Mesenteric fat pad (tissue), 1 donor: Measurements from ENCODE around the gene ERC1. TPM values are rescaled to one million over a fixed set of nuclear protein-coding genes. Genes with fewer than 3 reads are reported as not detected.

ENCODE experiments used
- DNase-seq: peaks from one replicate; pipeline ENCODE4 v3.0.0-alpha.2; 2020; ENCODE audit warnings: low spot score
- total RNA-seq: library from RNA; stranded (reverse); fragmentation: NEBNext Ultra II Directional; extraction: Animal tissue kit (Norgen Biotek cat#: 25700); gene quantifications from one replicate; pipeline ENCODE4 v1.2.1, GENCODE V29; 2021
- donor health status: DM: yes; HTN: yes; CAD: no.

Gene ERC1
- total RNA-seq, 1 donor from 2014 or later: 81.1 TPM

DNA sequence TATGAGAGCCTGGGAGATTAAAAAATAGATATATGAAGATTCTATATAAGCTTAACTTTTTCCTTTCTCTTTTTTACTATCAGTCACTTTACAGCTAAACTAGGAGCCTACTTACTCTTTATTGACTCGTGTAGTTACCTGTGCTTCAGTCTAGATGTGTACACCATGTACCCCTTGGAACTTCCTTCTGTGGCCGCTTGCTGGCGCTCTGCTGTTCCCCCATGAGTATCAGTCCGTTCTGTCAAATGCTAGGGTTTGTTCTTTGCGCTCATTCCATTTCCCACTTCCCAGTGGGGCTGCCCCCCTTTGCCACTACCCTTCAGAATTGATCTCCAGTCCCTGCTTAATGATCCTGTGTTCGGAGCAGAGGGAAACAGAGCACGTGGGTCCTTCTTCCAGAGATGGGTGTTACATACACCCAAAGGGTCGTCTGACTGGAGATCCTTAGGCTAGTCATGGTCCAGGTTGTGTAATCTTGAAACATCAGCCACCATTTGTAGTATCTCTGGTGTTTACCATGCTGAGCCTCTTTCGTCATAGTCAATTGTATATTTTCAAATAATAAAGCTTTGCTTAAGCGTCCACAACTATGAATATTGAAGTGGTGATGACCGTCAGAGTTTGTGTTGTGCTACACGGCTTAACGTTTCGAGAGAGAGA is 443.4 kb downstream of the ERC1 start:
- no peak for DNase-seq

DNA sequence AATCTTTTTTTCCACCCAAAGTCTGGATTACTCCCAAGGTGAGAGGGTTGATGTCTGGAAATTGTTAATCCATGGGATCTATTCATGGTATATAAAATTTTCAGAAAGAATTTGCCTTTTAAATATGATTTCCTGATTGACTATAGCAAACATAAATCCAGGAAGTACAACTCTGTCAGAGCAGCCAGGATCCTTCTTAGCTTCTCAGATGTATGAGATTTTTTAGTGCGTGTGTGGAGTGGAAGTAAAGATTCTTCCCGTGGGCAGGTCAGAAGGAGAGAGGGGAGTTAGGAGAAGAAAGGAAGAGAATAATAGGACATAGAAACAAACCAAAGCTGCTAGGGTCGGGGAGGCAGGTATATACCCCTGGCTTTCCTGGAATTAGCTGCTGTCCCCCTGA is 444.0 kb downstream of the ERC1 start:
- DNase-seq: no peak

DNA sequence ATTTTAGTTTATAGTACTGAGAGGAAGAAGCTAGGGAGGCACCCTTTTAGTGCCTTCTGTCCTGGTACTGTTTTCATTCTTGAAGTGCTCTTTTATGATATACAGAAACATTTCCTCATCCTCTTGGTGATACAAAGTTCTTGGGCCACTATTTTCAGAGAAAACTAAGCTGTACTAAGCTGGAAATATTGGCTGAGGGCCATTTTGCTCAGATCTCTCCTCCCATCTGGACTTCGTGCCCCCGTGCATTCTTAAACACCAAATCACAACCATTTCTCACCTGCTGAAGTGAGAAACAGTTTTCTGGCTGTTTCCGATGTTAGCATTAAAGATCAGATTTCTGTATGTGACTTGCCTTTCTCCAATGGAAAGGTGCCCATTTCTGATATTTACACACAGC is 444.4 kb downstream of the ERC1 start:
- DNase-seq: no peak

DNA sequence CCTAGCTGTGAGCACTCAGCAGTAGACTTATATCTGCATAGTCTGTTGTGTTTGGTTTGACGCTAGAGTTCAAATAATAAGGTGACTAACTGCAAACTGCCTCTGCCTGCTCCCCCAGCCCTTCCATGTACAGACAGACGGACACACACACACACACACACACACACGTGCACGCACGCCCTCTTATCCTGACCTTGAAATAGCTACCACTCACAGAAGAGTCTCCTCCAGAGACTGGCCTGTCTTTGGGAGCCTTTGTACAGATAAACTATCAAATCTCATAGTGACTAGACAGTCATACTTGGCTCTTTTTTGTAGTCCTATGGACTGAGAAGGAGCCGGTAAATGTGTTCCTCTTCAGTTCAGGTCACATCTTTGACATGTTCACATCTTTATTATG is 445.0 kb downstream of the ERC1 start:
- DNase-seq: no peak

- DNase-seq: no peak
Observed at GRCh38 chr12:1436981-1437380, 446.0 kb downstream of the ERC1 start.

GRCh38 chr12:1439201-1439600 is 448.2 kb downstream of the ERC1 start:
- DNase-seq: no peak

- DNase-seq: no peak
Observed at GRCh38 chr12:1439687-1440086, 448.7 kb downstream of the ERC1 start.

GRCh38 chr12:1443421-1444141 is 452.6 kb downstream of the ERC1 start:
- no peak for DNase-seq

DNA sequence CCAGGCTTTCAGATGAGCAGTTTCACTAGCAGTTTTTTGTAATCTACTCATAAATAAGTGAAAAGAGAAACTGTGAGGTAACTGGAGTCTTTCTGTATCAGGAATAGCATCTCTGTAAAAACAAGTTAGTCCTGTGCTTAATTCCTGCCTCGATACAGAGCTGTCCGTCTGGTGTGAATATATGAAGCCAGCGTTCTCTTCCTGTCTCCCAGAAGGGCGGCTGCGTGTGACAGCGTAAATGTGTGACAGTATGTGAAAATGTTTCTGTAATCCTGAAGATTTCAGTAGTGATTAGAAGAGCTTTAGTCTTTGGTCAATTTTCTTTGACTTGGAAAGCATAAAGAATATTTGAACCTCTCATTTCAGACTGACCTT is 453.1 kb downstream of the ERC1 start:
- no peak for DNase-seq

DNA sequence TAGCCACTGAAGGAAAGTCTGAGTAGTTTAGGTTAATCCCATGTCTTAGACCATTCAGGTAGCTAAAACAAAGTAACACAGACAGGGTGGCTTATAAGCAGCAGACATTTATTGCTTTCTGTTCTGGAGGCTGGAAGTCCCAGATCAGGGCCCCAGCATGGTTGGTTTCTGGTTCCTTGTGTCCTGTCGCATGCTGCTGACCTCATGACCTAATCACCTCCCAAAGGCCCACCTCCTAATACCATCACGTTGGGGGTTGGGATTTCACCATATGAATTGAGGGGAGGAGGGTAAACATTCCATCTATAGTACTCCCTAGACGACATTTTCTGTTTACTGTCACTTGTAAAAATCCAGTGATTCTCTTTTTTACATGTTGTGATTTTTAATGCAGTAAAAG is 454.8 kb downstream of the ERC1 start:
- DNase-seq: no peak

DNA sequence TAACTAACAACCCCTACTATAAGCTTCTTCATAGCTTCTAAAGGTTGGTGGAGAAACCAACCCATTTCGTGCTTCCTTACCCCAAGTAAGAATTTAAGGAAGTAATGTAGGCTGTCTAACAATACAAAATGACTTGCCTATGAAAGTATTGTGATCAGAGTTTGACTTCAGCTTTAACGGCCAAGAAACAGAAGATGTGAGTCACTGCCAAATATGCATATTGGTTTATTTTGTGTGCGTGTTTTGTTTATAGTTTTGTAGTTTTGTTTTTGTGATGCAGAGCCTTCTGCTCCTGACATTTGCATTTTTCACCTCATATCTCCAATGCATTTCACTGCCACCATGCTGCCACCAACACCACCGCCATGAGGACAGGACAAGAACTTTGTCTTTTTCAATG is 457.3 kb downstream of the ERC1 start:
- no peak for DNase-seq

GRCh38 chr12:1453810-1454209 is 462.8 kb downstream of the ERC1 start:
- DNase-seq: no peak

GRCh38 chr12:1456885-1457284 is 465.9 kb downstream of the ERC1 start:
- DNase-seq: no peak

DNA sequence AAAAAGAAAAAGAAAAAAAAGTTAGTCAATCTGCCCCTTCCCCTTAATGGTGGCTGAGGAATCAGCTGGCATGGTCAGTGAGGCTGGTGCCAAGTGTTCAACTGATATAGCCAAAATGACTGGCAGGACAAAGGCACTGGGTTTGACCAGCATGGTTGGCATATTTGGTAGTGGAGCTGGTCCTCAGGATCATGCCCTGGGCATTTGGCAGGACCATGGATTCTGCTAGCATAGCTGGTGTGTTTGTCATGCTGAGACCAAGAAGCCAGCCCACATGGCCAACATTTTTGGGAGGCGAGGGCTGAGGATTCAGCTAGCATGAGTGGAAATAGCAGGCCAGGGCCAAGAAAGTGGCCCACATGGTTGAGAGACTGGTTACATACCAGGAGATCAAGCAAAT is 466.9 kb downstream of the ERC1 start:
- no peak for DNase-seq

DNA sequence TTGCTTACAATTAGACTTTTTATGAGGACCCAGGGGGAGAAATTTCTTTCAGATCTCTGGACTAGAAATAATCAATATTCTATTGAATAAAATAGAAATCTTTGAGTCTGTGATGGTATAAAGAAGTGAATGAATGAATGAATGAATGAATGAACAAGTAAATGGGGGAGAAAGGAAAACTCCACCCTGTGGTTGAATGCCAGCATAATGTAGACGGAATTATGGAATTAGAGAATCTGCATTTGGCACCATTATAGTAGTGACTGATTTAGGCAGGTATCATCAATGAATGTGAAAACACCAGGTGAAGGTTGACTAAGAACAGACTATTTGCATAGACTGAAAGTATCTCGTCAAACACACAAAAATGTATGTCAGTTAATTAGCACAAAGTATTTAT is 468.3 kb downstream of the ERC1 start:
- no peak for DNase-seq

DNA sequence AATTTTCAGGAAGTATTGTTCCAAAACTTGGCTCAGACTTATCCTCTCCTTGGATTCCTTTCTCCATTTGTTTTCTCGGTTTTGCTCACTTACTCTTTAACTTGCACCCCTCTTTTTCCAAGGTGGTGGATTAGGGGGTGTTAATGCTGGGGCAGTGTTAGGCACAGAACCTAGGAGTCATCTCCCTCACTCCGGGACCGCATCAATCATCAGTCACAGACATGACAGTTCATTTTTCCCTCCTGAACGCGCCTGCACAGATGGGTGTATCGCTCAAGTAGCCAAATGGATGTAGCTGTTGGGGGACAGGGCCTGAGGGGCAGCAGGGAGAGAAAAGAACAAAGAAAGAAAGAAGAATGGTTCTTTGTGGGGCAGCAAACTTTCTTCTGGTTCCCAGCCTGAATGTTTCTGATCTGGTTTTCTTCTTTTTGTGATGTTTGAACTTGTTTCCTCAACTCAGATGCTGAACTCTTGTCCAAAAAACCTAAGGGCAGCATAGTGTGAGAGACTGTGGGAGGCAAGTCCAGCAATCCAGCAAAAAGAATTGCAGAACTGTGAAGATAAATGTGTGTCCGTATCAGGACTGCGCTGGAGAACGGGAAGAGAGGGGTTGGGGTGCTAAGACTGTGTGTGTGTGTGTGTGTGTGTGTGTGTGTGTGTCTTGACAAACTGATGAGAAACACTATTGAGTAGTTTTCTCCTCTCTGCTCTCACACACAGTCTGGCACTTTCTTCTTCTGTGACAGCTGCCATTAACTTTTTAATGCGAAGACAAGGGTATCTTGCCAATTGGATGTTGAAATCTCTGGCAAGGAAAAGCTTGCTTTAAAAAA is 472.3 kb downstream of the ERC1 start:
- DNase-seq: no peak

- DNase-seq: no peak
Observed at GRCh38 chr12:1464925-1465324, 473.9 kb downstream of the ERC1 start.

GRCh38 chr12:1465990-1466389 is 475.0 kb downstream of the ERC1 start:
- DNase-seq: no peak

DNA sequence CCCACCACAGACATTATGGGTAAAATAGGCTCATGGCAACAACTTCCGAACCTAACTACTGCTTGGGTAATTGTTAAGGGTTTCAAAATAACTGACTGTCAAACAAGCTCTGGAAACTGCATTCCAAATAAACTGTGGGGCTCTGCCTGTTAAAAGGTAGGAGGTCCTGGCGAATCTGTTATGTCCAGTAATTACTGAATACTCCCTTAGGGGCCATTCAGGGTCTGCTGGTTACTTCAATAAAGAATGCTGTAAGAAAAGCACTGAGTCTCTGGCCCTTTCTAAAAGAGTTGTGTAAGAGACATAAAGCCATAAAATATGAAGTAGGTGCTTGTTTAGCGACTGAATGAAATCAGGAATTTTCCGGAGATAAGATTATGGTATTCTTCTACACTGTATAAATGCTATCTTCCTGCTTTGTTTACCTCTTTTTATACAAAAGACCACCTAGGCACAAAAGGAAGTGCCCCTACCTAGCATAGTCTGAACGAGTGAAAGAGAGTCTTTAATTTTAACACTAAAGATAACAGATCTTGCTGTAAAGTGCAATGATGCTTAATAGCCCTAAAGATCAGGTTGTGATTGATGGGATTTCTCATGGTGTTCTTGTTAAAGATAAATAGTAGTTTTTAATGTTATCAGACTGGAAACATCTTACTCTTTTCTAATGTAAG is 475.6 kb downstream of the ERC1 start:
- no peak for DNase-seq

DNA sequence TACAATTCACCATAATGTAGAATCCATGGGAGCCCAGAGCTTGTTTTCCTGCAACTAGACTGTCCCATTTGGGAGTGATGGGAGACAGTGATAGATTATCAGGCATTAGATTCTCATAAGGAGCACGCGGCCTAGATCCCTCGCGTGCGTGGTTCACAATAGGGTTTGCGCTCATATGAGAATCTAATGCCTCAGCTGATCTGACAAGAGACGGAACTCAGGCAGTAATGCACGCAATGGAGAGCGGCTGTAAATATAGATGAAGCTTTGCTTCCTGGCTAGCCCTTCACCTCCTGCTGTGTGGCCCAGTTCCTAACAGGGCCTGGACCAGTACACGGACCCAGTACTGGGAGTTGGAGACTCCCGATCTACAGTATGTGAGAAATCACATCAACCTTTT is 476.7 kb downstream of the ERC1 start:
- no peak for DNase-seq

DNA sequence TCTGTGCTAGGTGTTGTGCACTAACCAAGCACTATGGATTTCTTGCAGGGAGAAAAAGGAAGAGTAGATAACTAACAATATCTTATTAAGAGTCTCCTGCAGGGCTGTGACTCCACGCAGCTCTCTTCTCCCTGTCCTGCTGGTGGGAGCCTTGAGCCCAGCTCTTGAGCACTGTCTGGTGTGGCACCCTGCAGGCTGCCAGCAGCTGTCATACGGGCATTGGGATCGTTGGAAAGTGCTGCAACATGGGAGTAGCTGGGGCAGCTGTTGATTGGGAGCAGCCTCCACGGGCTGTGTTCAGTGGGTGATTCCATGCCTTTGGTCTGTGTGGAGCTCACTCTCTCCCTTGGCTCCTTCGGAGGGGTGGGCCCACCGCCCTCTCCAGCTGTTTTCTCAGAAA is 478.0 kb downstream of the ERC1 start:
- DNase-seq: no peak

DNA sequence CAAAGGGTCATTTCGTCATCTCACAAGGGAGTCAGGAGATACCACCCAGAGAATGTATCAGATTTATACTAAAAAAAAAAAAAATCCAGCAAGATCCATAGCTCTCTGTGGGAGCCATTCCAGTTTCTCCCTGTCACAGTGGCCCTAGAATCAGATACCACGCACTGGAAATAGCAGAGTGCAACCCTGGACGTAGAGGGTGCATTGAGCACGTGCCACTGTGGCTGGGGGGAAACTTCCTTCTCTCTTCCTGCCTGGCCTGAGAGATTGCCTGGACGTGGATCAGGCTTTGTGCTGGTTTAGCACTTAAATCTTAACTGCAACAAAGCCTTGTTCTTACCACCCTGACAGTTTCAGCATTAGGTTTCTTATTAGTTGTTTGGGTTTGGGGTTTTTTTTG is 479.0 kb downstream of the ERC1 start:
- DNase-seq: no peak
